GM21367 (cell line): ENCODE results near the gene RFK.
"Not testable (repeated sequence)": the region's sequence is repeated elsewhere in the genome, so short reads cannot be mapped to it uniquely, and the experiment has no call there.

Source experiments
- ATAC-seq: cut with Tn5 transposase; IDR thresholded peaks from one replicate; pipeline ENCODE4 v1.9.1; 2021; ENCODE audit not compliant: unreplicated experiment

The RFK gene

GRCh38 chr9:76394195-76394959 is at the start of gene RFK:
Gene RFK (minus strand): TSS chr9:76394426. CDS start chr9:76394171, 255 bp downstream.
- ATAC-seq = peak; percentile 62

GRCh38 chr9:76443887-76444286 is 49.7 kb upstream of the RFK start:
- ATAC-seq = no peak

GRCh38 chr9:76441551-76442322 is 47.5 kb upstream of the RFK start:
- ATAC-seq = peak; percentile 62

- peak; percentile 63 for ATAC-seq
Measured at GRCh38 chr9:76438841-76439588, 44.8 kb upstream of the RFK start.

- ATAC-seq = not testable (repeated sequence)
Measured at GRCh38 chr9:76437017-76437699, 42.9 kb upstream of the RFK start.

GRCh38 chr9:76434897-76435296 is 40.7 kb upstream of the RFK start:
- ATAC-seq = not testable (repeated sequence)

GRCh38 chr9:76433836-76434235 is 39.6 kb upstream of the RFK start:
- no peak for ATAC-seq

GRCh38 chr9:76433406-76433805 is 39.2 kb upstream of the RFK start:
- ATAC-seq = no peak

- ATAC-seq = no peak
Measured at GRCh38 chr9:76431601-76432000, 37.4 kb upstream of the RFK start.

GRCh38 chr9:76426807-76427419 is 32.7 kb upstream of the RFK start:
- no peak for ATAC-seq

GRCh38 chr9:76425677-76426453 is 31.6 kb upstream of the RFK start:
- ATAC-seq = no peak

- ATAC-seq = no peak
Measured at GRCh38 chr9:76424491-76424890, 30.3 kb upstream of the RFK start.

GRCh38 chr9:76423216-76424177 is 29.3 kb upstream of the RFK start:
- ATAC-seq = no peak

GRCh38 chr9:76419782-76420380 is 25.7 kb upstream of the RFK start:
- no peak for ATAC-seq

- no peak for ATAC-seq
Measured at GRCh38 chr9:76417394-76417793, 23.2 kb upstream of the RFK start.

GRCh38 chr9:76415731-76416130 is 21.5 kb upstream of the RFK start:
- ATAC-seq = no peak

- no peak for ATAC-seq
Measured at GRCh38 chr9:76415154-76415553, 20.9 kb upstream of the RFK start.

- ATAC-seq = peak; percentile 72
Measured at GRCh38 chr9:76414661-76415060, 20.4 kb upstream of the RFK start.
